ENCODE measurements around the gene CDH12. TPM values are rescaled to one million over a fixed set of nuclear protein-coding genes. Genes with fewer than 3 reads are reported as not detected.

CDH12 gene
- total RNA-seq, 2 donors from 2014 or later = 0.14 to 1.0 TPM

GRCh38 chr5:21806943-21807342, 1046.2 kb downstream of the CDH12 start:
- Histone ChIP-seq H3K27me3 (replicated peaks; ENCODE audit: insufficient read depth) (no peaks in the 10 kb centered on the region), H3K9me3 (no peaks in the 10 kb centered on the region), H3K27ac (no peak overlapping the region), H3K4me3 (no peak overlapping the region), H3K36me3 (no peaks in the 10 kb centered on the region), H3K4me1 (replicated peaks) (no peaks in the 10 kb centered on the region)
- no peak for TF ChIP-seq POLR2A (IDR thresholded peaks at IDR 0.05)
- TF ChIP-seq, protein P1, sequence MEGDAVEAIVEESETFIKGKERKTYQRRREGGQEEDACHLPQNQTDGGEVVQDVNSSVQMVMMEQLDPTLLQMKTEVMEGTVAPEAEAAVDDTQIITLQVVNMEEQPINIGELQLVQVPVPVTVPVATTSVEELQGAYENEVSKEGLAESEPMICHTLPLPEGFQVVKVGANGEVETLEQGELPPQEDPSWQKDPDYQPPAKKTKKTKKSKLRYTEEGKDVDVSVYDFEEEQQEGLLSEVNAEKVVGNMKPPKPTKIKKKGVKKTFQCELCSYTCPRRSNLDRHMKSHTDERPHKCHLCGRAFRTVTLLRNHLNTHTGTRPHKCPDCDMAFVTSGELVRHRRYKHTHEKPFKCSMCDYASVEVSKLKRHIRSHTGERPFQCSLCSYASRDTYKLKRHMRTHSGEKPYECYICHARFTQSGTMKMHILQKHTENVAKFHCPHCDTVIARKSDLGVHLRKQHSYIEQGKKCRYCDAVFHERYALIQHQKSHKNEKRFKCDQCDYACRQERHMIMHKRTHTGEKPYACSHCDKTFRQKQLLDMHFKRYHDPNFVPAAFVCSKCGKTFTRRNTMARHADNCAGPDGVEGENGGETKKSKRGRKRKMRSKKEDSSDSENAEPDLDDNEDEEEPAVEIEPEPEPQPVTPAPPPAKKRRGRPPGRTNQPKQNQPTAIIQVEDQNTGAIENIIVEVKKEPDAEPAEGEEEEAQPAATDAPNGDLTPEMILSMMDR (IDR thresholded peaks at IDR 0.05) = no peak
- no peak for TF ChIP-seq POLR2AphosphoS5 (IDR thresholded peaks at IDR 0.05)
- intact Hi-C loops (cut with DNase I) = loop anchor here (10.0 kb wide), 1 partner anchor 332 kb away; no protein-coding TSS in a partner anchor
- WGBS = 0% methylated on average over 1 of the region's 1 CpG
- DNase-seq (ENCODE audit: low spot score) = no peak

- 63% methylated on average over 3 of the region's 3 CpGs for WGBS
- intact Hi-C loops (cut with DNase I) = loop anchor here (10.0 kb wide), 1 partner anchor 331 kb away; no protein-coding TSS in a partner anchor
These were observed 1046.9 kb downstream of the CDH12 start for GRCh38 chr5:21806271-21806670.

DNA sequence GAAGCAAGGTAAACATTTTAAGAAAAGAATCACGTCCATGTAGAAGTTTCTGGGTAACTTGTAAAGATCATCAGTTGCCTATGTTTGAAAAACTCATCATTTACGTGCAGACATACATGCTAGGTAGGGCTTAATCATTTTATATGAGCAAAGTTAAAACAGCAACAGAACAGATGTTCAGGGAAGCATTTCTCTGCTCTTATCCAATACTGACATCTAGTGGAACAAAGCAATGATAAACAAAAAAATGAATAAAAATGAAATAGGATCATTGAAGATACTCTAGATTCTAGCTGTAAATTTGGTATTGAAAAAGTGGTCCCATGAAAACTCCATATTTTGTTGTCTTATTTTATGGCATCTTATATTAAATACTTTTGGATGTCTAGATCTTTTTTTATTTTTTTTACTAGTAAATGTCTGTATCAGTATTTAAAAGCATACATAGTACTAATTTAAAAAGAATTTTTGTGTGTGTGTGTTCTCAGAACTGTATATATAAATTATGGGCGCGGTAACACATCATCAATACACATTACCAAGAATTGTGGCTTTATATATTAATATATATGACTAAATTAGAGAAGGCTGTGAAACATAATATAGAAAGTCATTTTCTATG, 1050.2 kb downstream of the CDH12 start:
- DNase-seq (ENCODE audit: low spot score) = no peak
- no peak for TF ChIP-seq POLR2A (IDR thresholded peaks at IDR 0.05)
- TF ChIP-seq, protein P1 (IDR thresholded peaks at IDR 0.05) = peak in 3 of 4 experiments; percentile 45 to 62 (median 60)
- no peaks in the 10 kb centered on the region for H3K9me3 ChIP-seq
- intact Hi-C loops (cut with DNase I) = loop anchor here (10.0 kb wide), 1 partner anchor 328 kb away; no protein-coding TSS in a partner anchor
- H3K4me1 ChIP-seq (replicated peaks) = no peaks in the 10 kb centered on the region
- 28% methylated on average over 4 of the region's 4 CpGs for WGBS
- no peaks in the 10 kb centered on the region for H3K36me3 ChIP-seq
- H3K27ac ChIP-seq = no peak overlapping the region
- no peak overlapping the region for H3K4me3 ChIP-seq
- H3K27me3 ChIP-seq (replicated peaks; ENCODE audit: insufficient read depth) = no peaks in the 10 kb centered on the region

More at GRCh38 chr5:21806271-21806670, 1046.9 kb downstream of the CDH12 start:
- no peak overlapping the region for H3K27ac ChIP-seq
- H3K4me1 ChIP-seq (replicated peaks) = no peaks in the 10 kb centered on the region
- H3K27me3 ChIP-seq (replicated peaks; ENCODE audit: insufficient read depth) = no peaks in the 10 kb centered on the region
- TF ChIP-seq POLR2A (IDR thresholded peaks at IDR 0.05) (no peak), POLR2AphosphoS5 (IDR thresholded peaks at IDR 0.05) (no peak)
- TF ChIP-seq, protein P1 (IDR thresholded peaks at IDR 0.05) = no peak
- H3K4me3 ChIP-seq = no peak overlapping the region
- DNase-seq (ENCODE audit: low spot score) = no peak
- H3K9me3 ChIP-seq = no peaks in the 10 kb centered on the region
- no peaks in the 10 kb centered on the region for H3K36me3 ChIP-seq

GRCh38 chr5:21802100-21802499, 1051.0 kb downstream of the CDH12 start:
- H3K36me3 ChIP-seq = no peaks in the 10 kb centered on the region
- H3K27me3 ChIP-seq (replicated peaks; ENCODE audit: insufficient read depth) = no peaks in the 10 kb centered on the region
- H3K4me3 ChIP-seq = no peak overlapping the region
- 96% methylated on average over 10 of the region's 10 CpGs for WGBS
- DNase-seq (ENCODE audit: low spot score) = no peak
- H3K27ac ChIP-seq = no peak overlapping the region
- TF ChIP-seq POLR2A (IDR thresholded peaks at IDR 0.05) = no peak
- TF ChIP-seq, protein P1 (IDR thresholded peaks at IDR 0.05) = no peak
- H3K9me3 ChIP-seq = no peaks in the 10 kb centered on the region
- intact Hi-C loops (cut with DNase I) = loop anchor here (10.0 kb wide), 1 partner anchor 327 kb away; no protein-coding TSS in a partner anchor
- H3K4me1 ChIP-seq (replicated peaks) = no peaks in the 10 kb centered on the region

DNA sequence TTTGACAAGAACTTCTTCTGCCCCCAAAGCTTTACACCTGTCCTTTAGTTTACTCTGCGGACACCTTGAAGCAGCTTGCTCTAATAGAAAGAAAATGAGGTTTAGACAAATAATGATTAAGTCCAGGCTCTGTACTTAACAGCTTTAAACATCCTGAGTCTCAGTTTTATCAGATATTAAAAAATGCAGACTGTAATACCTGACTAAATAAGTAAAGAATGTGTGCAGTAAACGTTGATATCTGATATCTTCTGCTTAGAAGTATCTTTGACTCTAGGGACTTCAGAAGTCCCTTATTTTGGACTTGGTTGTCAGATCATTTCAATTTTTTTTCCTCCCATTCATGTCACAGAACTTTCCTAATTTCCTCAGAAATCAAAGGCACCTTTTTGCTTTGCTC, 1060.4 kb downstream of the CDH12 start:
- Histone ChIP-seq H3K36me3 (no peaks in the 10 kb centered on the region), H3K4me1 (replicated peaks) (no peaks in the 10 kb centered on the region), H3K27me3 (replicated peaks; ENCODE audit: insufficient read depth) (no peaks in the 10 kb centered on the region), H3K4me3 (no peak overlapping the region), H3K27ac (no peak overlapping the region), H3K9me3 (no peaks in the 10 kb centered on the region)
- DNase-seq (ENCODE audit: low spot score) = no peak
- TF ChIP-seq POLR2A (IDR thresholded peaks at IDR 0.05) (no peak), POLR2AphosphoS5 (IDR thresholded peaks at IDR 0.05) (no peak)
- TF ChIP-seq, protein P1 (IDR thresholded peaks at IDR 0.05) = no peak
- WGBS = 32% methylated on average over 2 of the region's 2 CpGs
- intact Hi-C loops (cut with DNase I) = no loop called here
